ENCODE data around the gene KRTAP5-6. TPM values are rescaled to one million over a fixed set of nuclear protein-coding genes. Genes with fewer than 3 reads are reported as not detected.

Gene KRTAP5-6
- total RNA-seq, 1 experiment from 2014 or later = not detected

DNA sequence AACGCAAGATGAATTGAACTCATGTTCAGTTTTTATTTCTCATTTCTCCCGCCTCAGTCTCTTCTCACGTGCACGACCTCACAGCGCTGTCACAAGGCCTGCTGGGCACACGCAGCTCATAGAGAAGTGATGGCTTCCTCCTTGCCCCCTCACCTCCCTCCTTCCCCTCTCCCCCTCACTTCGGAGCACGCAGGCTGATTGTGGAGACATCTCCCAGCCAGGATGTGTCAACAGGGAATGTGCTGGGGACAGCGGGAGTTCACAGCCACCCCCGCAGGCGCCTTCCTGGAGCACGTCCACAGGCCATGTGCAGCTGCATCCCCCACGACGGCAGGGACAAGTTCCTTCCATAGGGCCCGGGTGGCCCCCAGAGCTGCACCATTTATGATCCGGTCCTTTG, 29.1 kb upstream of the KRTAP5-6 start:
- POLR2A ChIA-PET = no interaction called here
- no peak overlapping the region for H3K4me2 ChIP-seq (ENCODE audit: low read length)
- no peak overlapping the region for H3K4me3 ChIP-seq (replicated peaks in 1 of 2; ENCODE audit: low read depth in 1 of 2, low read length in 2 of 2)
- H3K27me3 ChIP-seq (ENCODE audit: insufficient read depth, low read length) = peaks cover 16% of the 10 kb centered on the region; the same call in 1 of the 2 replicates
- H2AFZ ChIP-seq (ENCODE audit: low read depth, low read length, poor library complexity, severe bottlenecking) = no peak overlapping the region
- no peaks in the 10 kb centered on the region for H3K9me3 ChIP-seq (ENCODE audit: control insufficient read depth in 1 of 2, insufficient read depth in 1 of 2, low read depth in 1 of 2, low read length in 2 of 2)
- no peak overlapping the region for H3K27ac ChIP-seq (ENCODE audit: low read depth, low read length)
- H3K79me2 ChIP-seq (ENCODE audit: insufficient read depth, low read length) = no peaks in the 10 kb centered on the region
- no peaks in the 10 kb centered on the region for H4K20me1 ChIP-seq (ENCODE audit: insufficient read depth)
- RAD21 ChIA-PET (ENCODE audit: low non-redundant PET in 1 of 2, low total read pairs in 2 of 2, uncharacterized antibody in 2 of 2, unreplicated experiment in 2 of 2) = no interaction called here
- intact Hi-C loops (cut with micrococcal nuclease) = no loop called here
- H3K9me2 ChIP-seq (ENCODE audit: insufficient read depth) = no peaks in the 10 kb centered on the region
- TF ChIP-seq FOSL1 (IDR thresholded peaks at IDR 0.05; ENCODE audit: low read depth) (no peak), POLR2A (IDR thresholded peaks at IDR 0.05; ENCODE audit: borderline replicate concordance, extremely low read depth, insufficient read depth, insufficient read length) (no peak), ELF1 (IDR thresholded peaks at IDR 0.05; ENCODE audit: borderline replicate concordance, low read depth) (no peak), CEBPB (IDR thresholded peaks at IDR 0.05; ENCODE audit: low read depth) (no peak), RAD21 (IDR thresholded peaks at IDR 0.05; ENCODE audit: low read depth) (no peak), JUND (IDR thresholded peaks at IDR 0.05) (no peak), SP1 (IDR thresholded peaks at IDR 0.05; ENCODE audit: low read depth) (no peak), ZFX (IDR thresholded peaks at IDR 0.05) (no peak), EGR1 (IDR thresholded peaks at IDR 0.05; ENCODE audit: low read depth) (no peak), ZNF274 (IDR thresholded peaks at IDR 0.05; ENCODE audit: low read depth, low read length) (no peak), SIN3A (IDR thresholded peaks at IDR 0.05; ENCODE audit: low read depth) (no peak), POLR2AphosphoS5 (IDR thresholded peaks at IDR 0.05; ENCODE audit: low read depth, low read length) (no peak)
- TF ChIP-seq, protein P1, sequence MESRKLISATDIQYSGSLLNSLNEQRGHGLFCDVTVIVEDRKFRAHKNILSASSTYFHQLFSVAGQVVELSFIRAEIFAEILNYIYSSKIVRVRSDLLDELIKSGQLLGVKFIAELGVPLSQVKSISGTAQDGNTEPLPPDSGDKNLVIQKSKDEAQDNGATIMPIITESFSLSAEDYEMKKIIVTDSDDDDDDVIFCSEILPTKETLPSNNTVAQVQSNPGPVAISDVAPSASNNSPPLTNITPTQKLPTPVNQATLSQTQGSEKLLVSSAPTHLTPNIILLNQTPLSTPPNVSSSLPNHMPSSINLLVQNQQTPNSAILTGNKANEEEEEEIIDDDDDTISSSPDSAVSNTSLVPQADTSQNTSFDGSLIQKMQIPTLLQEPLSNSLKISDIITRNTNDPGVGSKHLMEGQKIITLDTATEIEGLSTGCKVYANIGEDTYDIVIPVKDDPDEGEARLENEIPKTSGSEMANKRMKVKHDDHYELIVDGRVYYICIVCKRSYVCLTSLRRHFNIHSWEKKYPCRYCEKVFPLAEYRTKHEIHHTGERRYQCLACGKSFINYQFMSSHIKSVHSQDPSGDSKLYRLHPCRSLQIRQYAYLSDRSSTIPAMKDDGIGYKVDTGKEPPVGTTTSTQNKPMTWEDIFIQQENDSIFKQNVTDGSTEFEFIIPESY (IDR thresholded peaks at IDR 0.05; ENCODE audit: extremely low read depth, insufficient replicate concordance, low read length) = no peak
- H3K9ac ChIP-seq (ENCODE audit: low read length) = no peak overlapping the region
- ATAC-seq (no peak), DNase-seq (ENCODE audit: low read depth, low spot score) (no peak)
- no peaks in the 10 kb centered on the region for H3K36me3 ChIP-seq (ENCODE audit: control insufficient read depth in 1 of 2, insufficient read depth in 2 of 2, low read length in 2 of 2)
- H3K4me1 ChIP-seq (ENCODE audit: control insufficient read depth in 1 of 2, insufficient read depth in 2 of 2, low read length in 2 of 2) = no peaks in the 10 kb centered on the region
- CTCF ChIA-PET = no interaction called here
- no TSS peak for BruUV-seq (replicated peaks)
